ENCODE data around the gene CDC25B.

DNA sequence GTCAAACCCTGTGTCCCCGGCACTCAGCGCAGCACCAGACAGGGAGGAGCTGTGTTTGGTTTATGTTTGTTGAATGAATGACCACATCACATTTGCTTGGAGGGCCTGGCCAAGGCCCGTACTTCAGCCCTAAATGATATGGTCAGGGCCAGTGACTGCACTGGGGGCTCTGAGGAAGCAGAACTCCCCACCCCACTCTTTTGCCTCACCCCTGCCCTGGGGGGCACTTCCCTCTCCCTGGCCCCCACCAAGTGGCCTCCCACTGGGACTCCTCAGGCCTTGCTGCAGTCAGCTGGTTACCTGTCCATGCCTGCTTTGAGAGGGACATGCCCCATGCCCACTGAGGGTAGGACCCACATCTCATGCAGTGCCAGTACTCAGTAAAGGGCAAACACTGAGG lies 31.5 kb upstream of the CDC25B start:
- TF ChIP-seq, protein P1, sequence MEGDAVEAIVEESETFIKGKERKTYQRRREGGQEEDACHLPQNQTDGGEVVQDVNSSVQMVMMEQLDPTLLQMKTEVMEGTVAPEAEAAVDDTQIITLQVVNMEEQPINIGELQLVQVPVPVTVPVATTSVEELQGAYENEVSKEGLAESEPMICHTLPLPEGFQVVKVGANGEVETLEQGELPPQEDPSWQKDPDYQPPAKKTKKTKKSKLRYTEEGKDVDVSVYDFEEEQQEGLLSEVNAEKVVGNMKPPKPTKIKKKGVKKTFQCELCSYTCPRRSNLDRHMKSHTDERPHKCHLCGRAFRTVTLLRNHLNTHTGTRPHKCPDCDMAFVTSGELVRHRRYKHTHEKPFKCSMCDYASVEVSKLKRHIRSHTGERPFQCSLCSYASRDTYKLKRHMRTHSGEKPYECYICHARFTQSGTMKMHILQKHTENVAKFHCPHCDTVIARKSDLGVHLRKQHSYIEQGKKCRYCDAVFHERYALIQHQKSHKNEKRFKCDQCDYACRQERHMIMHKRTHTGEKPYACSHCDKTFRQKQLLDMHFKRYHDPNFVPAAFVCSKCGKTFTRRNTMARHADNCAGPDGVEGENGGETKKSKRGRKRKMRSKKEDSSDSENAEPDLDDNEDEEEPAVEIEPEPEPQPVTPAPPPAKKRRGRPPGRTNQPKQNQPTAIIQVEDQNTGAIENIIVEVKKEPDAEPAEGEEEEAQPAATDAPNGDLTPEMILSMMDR (IDR thresholded peaks at IDR 0.05; ENCODE audit: extremely low read depth in 1 of 2, insufficient read depth in 1 of 2, low read depth in 1 of 2, low read length in 2 of 2): no peak
- TF ChIP-seq POLR2A (IDR thresholded peaks at IDR 0.05; ENCODE audit: low read depth, low read length) (no peak), POLR2AphosphoS5 (IDR thresholded peaks at IDR 0.05; ENCODE audit: insufficient read depth, low read depth, low read length) (no peak), EZH2 (IDR thresholded peaks at IDR 0.05; ENCODE audit: borderline replicate concordance, low read depth, low read length, severe bottlenecking) (no peak), MYC (IDR thresholded peaks at IDR 0.05; ENCODE audit: low read depth, low read length) (no peak)
